DOHH2 (cell line): ENCODE measurements around the gene NOTCH1.

Experiments used
- H3F3A ChIP-seq: fragments of 200-600 bp; sonication (generic), shearing (Covaris generic); 2 replicates; pipeline ENCODE4 v1.6.0; 2016; ENCODE audit warnings: antibody characterized with exemption, mild to moderate bottlenecking; ENCODE audit not compliant: control insufficient read depth, insufficient read depth
- H3K27ac ChIP-seq: fragments of 200-600 bp; sonication (generic); 2 replicates; pipeline ENCODE4 v1.5.1; 2014; ENCODE audit warnings: low read depth, mild to moderate bottlenecking, low read length, moderate library complexity
- H3K27me3 ChIP-seq: fragments of 200-600 bp; sonication (generic); 2 replicates; pipeline ENCODE4 v1.6.1; 2014; ENCODE audit warnings: mild to moderate bottlenecking, low read length, mixed read lengths; ENCODE audit not compliant: control insufficient read depth
- H3K36me3 ChIP-seq: fragments of 200-600 bp; sonication (generic); 2 replicates; pipeline ENCODE4 v1.6.1; 2014; ENCODE audit warnings: mild to moderate bottlenecking, low read length, moderate library complexity, mixed read lengths; ENCODE audit not compliant: control insufficient read depth
- H3K4me1 ChIP-seq: fragments of 200-600 bp; sonication (generic); 2 replicates; pipeline ENCODE4 v1.6.1; 2014; ENCODE audit warnings: mild to moderate bottlenecking, low read length, mixed read lengths; ENCODE audit not compliant: control insufficient read depth
- H3K4me2 ChIP-seq: fragments of 200-600 bp; sonication (generic); 2 replicates; pipeline ENCODE4 v1.6.0; 2014; ENCODE audit warnings: mild to moderate bottlenecking, low read length, moderate library complexity
- H3K4me3 ChIP-seq: fragments of 200-600 bp; sonication (generic); 2 replicates; pipeline ENCODE4 v1.5.1; 2014; ENCODE audit warnings: mild to moderate bottlenecking, low read length, mixed read lengths
- H3K79me2 ChIP-seq: fragments of 200-600 bp; sonication (generic); 2 replicates; pipeline ENCODE4 v1.6.1; 2014; ENCODE audit warnings: mild to moderate bottlenecking, low read length, mixed read lengths; ENCODE audit not compliant: control insufficient read depth
- H3K9me2 ChIP-seq: fragments of 200-600 bp; sonication (generic); replicated peaks from 2 replicates; pipeline ENCODE4 v1.6.1; 2014; ENCODE audit warnings: mild to moderate bottlenecking, low read length, mixed read lengths; ENCODE audit not compliant: control insufficient read depth
- H3K9me3 ChIP-seq: fragments of 200-600 bp; sonication (generic); 2 replicates; pipeline ENCODE4 v1.6.1; 2014; ENCODE audit warnings: antibody characterized with exemption, low read length, mixed read lengths; ENCODE audit not compliant: control insufficient read depth, insufficient read depth
- H4K20me1 ChIP-seq: fragments of 200-600 bp; sonication (generic); 2 replicates; pipeline ENCODE4 v1.6.0; 2014; ENCODE audit warnings: low read depth, mild to moderate bottlenecking, antibody characterized with exemption, low read length, moderate library complexity; ENCODE audit not compliant: control insufficient read depth, insufficient read depth
- EZH2phosphoT487 ChIP-seq: fragments of 200-600 bp; sonication (generic); IDR thresholded peaks from 2 replicates; pipeline ENCODE4 v1.6.1; 2017; ENCODE audit warnings: borderline replicate concordance, mild to moderate bottlenecking, antibody characterized with exemption, low read length, moderate library complexity, mixed read lengths
- TF ChIP-seq, protein P1 (sequence below): fragments of 200-600 bp; sonication (generic); IDR thresholded peaks from one replicate; pipeline ENCODE4 v1.5.1; 2014; ENCODE audit warnings: antibody characterized with exemption, mild to moderate bottlenecking, low read depth, low read length; ENCODE audit not compliant: poor library complexity, severe bottlenecking

The NOTCH1 gene

DNA sequence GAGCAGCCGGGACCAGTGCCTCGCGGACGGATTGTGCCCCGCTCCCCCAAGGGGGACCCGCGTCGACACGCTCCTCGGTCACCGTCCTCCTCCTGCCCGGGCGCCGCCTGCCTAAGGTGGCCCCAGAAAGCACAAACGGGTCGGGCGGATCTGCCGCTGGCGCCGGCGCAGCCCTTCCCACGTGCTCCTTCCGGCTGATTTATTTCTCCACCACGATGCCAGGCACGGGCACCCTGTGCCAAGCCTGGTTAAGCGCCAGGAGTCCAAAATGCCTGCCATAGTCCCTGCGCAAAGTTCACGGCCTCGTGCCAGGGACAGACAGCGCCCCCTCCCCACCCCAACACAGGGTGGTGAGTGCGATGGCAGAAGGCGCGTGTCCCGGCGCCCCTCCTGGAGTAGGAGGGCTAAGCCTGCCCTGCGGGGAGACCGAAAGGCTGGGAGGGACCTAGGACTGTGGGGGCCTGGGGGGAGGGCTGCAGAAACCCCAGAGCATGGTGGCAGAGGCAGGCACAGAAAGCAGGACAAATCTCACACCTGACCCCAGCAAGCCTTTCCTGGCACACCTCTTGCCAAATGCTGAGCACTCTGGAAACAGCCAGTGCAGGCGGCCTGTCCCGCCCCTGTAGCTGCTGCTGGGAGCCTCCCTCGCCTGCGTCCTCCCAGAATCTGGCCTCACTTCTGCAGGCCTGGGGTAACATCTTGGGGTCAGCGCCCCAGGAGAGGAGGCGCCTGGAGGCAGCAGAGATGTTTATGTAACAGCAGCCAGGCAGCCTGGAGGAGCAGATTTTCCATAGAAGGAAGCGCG, 1.1 kb upstream of the NOTCH1 start:
- Histone ChIP-seq H3K36me3 (peaks cover 9% of the 10 kb centered on the region; the same call in 1 of the 2 replicates), H3K9me3 (no peaks in the 10 kb centered on the region), H3K79me2 (peaks cover 24% of the 10 kb centered on the region), H3K9me2 (no peaks in the 10 kb centered on the region), H3K27me3 (peaks cover under 1% of the 10 kb centered on the region), H3K4me2 (peak overlapping the region; percentile 92), H3K27ac (peak overlapping the region; percentile 84), H3K4me1 (peaks cover 35% of the 10 kb centered on the region), H3F3A (no peaks in the 10 kb centered on the region), H4K20me1 (peaks cover 12% of the 10 kb centered on the region), H3K4me3 (peak overlapping the region; percentile 75)
- TF ChIP-seq, protein P1, sequence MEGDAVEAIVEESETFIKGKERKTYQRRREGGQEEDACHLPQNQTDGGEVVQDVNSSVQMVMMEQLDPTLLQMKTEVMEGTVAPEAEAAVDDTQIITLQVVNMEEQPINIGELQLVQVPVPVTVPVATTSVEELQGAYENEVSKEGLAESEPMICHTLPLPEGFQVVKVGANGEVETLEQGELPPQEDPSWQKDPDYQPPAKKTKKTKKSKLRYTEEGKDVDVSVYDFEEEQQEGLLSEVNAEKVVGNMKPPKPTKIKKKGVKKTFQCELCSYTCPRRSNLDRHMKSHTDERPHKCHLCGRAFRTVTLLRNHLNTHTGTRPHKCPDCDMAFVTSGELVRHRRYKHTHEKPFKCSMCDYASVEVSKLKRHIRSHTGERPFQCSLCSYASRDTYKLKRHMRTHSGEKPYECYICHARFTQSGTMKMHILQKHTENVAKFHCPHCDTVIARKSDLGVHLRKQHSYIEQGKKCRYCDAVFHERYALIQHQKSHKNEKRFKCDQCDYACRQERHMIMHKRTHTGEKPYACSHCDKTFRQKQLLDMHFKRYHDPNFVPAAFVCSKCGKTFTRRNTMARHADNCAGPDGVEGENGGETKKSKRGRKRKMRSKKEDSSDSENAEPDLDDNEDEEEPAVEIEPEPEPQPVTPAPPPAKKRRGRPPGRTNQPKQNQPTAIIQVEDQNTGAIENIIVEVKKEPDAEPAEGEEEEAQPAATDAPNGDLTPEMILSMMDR: peak; percentile 41
- TF ChIP-seq EZH2phosphoT487: no peak

DNA sequence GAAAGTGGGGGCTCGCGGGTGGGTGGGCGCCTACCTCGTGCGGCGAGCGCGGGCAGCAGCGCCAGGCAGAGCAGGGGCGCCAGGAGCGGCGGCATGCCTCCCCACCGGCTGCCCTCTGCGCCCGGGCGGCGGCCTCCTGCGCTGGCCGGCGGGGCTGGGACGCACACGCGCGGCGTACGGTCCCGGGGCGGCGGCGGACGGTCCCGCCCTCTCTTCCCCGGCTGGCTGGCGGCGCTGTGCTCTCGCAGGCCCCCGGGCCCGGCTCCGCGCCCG, 220 bp downstream of the NOTCH1 start:
- peak overlapping the region; percentile 98 for H3K4me2 ChIP-seq
- H4K20me1 ChIP-seq: peaks cover 12% of the 10 kb centered on the region
- peak overlapping the region; percentile 83 for H3K27ac ChIP-seq
- peak overlapping the region; percentile 92 for H3K4me3 ChIP-seq
- peaks cover 31% of the 10 kb centered on the region for H3K79me2 ChIP-seq
- no peaks in the 10 kb centered on the region for H3K9me2 ChIP-seq
- no peaks in the 10 kb centered on the region for H3K27me3 ChIP-seq
- TF ChIP-seq, protein P1: no peak
- TF ChIP-seq EZH2phosphoT487: no peak
- peaks cover 15% of the 10 kb centered on the region; the same call in 1 of the 2 replicates for H3K36me3 ChIP-seq
- H3F3A ChIP-seq: no peaks in the 10 kb centered on the region
- no peaks in the 10 kb centered on the region for H3K9me3 ChIP-seq
- H3K4me1 ChIP-seq: peaks cover 26% of the 10 kb centered on the region

DNA sequence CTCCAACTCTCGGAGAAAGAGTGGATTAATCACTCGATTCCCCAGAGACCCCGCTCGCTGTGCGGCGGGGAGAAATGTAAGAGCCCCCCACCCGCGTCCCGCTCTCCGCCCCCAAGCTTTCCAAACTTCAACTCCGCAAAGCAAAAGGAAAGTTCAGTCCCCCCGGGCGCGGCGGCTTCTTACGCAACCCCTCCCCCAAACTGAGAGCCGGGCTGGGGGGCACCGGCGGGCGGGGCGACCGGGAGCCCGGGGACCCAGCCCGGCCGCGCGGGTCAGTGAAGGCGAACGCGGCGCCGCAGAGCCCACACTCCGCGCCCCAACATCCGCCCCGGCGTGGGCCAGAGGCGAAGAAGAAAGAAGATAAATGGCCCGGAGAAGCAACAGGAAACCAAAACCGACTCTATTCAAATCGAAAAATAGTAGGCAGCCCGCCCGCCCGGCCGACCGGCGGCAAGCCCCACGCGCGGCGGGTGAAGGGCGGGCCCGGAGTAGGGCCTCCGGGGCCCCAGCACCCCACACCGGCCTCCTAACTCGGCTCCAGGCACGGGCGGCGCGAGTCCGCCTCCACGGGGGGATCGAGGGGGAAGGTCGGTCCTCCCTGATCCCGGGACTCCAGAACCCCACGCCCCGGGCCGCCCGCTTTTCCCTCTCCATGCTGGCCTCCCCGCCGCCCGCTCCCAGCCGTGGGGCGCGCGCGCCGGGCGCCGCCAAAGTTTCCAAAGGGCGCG, 720 bp downstream of the NOTCH1 start:
- peaks cover 26% of the 10 kb centered on the region for H3K4me1 ChIP-seq
- H3K9me2 ChIP-seq: no peaks in the 10 kb centered on the region
- H3K79me2 ChIP-seq: peaks cover 36% of the 10 kb centered on the region
- peak overlapping the region; percentile 98 for H3K4me2 ChIP-seq
- peak overlapping the region; percentile 92 for H3K4me3 ChIP-seq
- H3K36me3 ChIP-seq: peaks cover 15% of the 10 kb centered on the region; the same call in 1 of the 2 replicates
- H3K9me3 ChIP-seq: no peaks in the 10 kb centered on the region
- TF ChIP-seq, protein P1: no peak
- H3K27ac ChIP-seq: peak overlapping the region; percentile 83
- H3K27me3 ChIP-seq: no peaks in the 10 kb centered on the region
- no peaks in the 10 kb centered on the region for H3F3A ChIP-seq
- H4K20me1 ChIP-seq: peaks cover 13% of the 10 kb centered on the region
